DMS79 (cell line): ENCODE results near the gene CAMTA1.

ENCODE experiments used
- DNase-seq: peaks from one replicate; lab custom pipeline; 2025; lab: John Stamatoyannopoulos, UW

CAMTA1 gene

DNA sequence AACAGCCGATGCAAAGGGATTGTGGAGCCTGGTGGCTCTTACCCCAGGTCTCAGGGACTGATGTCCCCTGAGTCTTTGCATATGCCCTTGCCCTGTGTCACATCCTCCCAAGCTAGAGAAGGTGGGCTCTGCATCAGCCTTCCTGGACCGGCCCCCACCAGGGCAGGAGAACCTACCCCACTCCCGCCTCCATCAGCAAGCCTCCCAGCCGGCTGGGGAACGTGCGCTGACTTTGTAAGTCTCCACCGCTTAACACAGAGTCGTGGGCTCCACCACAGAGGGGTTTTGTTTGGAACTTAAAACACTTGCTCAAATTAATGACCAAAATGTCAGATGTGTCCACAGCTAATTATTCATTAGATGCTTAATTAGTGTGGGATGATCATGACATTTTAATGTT is 730.6 kb downstream of the CAMTA1 start:
- DNase-seq, result no peak

DNA sequence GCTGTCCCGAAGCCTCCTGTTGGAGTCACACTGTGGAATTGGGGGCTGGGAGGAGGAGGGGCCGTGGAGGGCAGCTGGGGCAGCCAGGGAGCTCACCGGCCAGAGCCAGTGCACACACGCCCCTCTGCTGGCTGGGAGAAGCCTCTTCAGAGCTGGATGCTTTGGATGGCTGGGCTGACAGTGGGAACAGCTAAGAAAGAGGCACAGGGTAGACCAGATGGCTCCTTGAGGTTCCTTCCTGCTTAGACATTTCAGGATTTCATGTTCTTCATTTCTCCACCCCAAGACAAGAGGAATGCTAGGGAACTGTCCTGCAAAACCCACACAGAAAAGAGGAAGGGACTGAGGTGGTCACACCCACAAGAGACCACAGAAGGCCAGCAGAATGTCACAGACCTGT is 731.1 kb downstream of the CAMTA1 start:
- no peak for DNase-seq

DNA sequence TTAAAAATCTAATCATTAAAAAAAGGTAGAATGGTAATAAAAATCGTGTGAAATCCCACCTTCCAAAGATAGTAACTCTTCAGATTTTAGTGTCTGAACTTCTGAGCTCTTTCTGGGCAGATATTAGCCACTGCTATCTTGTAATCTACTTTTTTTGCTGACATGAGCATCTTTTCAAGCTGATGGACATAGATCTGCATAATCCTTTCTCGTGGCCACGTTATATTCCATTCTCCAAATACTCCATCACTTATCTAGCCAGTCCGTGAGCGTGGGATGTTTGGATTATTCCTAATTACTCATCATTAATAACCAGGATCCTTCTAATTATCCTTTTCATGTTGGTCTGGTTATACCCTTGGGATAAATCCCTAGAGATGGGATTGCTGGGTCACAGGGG is 731.7 kb downstream of the CAMTA1 start:
- no peak for DNase-seq

DNA sequence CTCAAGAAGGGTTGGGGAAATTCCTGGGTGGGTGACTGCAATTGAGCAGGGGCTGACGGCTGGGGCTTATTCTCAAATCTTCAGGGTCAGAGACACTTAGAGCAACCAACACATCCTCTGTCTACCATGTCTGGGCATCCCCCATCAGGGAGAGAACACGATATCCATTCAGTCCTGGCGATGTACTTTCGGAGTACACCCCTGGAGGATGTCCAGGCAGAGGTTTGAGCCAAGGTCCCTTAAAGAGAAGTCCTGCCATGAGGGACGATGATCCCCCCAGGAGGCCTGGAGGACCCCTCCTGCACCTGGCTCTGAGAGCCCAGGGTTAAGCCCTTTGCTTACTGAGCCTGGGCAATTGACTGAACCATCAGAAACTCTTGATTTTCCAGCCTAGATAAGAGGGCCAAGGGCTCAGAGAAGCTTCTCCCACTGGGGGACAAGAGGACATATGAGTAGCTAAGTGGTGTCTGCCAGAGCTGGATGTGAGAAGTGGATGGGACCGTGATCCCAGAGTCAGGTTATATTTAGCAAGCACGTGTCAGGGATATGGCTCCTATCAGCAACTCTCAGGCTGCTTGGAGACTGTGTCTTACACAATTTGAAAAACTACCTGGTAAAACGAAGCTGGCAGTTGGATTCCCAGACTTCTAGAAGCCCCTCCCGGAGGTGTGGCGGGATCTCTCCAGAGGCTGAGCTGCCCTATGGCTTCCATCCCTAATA is 732.5 kb downstream of the CAMTA1 start:
- DNase-seq, result no peak

DNA sequence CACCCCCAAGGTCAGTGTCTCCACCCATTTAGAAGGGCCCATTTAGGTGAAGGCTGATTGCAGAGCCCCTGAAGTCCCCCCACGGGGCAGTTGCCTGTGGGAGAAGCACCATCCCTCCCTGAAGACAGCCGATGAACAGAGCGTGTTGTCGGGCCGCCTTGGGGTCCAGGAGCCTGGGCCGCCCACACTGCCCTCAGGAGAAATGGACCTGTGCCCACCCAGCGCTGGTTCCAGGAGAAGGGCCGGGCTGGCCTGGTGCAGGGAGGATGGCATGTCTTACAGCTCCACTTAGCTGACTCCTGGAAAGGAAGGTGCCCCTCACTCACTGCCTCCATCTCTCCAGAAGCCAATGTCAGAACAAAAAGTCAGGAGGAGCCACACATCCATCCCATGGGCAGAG is 733.2 kb downstream of the CAMTA1 start:
- DNase-seq, result no peak

DNA sequence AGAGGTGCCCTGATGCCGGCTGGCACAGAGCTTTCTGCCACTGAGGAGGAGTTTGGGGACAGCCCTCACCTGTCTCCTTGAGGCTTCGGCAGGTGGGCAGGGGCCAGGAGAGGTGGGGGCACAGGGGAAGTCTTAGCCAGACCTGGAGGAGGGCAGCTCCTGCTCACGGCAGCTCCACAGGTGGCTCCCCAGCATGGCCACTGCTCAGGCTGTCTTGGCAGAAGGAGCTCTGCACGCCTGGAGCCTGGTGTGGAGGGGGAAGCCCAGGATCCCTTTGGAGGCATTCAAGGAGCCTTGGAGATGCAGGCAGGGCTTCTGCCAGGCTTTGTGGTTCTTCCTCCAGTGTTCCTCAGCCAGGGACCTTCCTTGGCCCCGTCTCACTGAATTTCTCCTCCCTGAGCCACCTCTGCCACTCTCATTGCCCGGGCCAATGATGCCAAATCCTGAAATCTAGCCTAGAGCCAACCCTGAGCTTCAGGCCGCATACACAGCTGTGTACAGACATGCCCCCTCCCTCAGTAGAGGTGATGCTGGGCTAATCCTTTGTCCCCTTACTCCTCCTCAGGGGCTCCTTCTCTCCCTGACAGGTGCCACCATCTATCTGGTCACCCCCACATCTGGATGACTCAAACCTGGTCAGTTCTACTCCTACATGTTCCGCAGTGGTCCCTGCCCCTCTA is 734.1 kb downstream of the CAMTA1 start:
- DNase-seq, result no peak

DNA sequence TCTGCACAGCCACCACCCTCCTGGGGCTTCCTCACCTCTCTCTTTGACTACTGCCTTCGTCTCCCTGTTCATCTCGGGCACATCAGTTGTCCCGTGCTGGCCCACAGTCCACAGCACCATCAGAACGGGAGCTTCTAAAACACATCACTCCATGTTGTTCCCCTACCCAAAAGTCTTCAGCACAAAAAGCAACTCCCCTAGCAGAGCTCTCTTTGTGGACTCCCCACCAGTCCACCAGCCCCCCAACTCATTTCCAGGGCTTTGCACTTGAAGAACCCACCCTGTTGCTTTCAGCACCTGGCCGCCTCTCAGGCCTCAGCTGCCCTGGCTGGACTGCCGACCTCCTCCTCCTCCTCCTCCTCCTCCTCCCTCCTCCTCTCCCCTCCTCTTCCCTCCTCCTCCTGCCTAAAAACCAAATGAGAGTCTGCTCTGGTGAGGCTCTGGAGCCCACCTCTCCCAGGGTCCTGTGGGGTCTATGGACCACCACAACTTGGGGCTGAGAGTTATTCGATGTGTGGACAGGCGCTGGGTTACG is 734.7 kb downstream of the CAMTA1 start:
- DNase-seq, result no peak

DNA sequence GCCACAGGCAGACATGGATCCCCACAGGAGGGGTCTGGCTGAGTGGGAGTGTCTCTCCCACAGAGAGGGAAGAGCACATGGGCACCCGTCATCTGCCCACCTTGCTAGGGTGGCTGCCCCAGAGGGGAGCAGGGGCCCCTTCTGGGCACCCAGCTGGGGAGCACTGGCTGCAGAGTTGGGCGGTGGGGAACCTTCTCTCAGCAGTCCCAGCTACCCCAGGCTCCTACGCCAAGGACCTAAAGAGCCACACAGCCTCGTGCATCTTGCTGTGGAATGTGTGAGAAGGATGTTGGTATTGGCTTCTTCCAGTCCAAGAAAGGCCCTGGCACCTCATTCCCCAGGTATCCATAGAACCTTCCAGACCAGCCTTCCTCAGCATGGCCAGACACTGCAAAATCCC is 735.2 kb downstream of the CAMTA1 start:
- DNase-seq, result no peak

DNA sequence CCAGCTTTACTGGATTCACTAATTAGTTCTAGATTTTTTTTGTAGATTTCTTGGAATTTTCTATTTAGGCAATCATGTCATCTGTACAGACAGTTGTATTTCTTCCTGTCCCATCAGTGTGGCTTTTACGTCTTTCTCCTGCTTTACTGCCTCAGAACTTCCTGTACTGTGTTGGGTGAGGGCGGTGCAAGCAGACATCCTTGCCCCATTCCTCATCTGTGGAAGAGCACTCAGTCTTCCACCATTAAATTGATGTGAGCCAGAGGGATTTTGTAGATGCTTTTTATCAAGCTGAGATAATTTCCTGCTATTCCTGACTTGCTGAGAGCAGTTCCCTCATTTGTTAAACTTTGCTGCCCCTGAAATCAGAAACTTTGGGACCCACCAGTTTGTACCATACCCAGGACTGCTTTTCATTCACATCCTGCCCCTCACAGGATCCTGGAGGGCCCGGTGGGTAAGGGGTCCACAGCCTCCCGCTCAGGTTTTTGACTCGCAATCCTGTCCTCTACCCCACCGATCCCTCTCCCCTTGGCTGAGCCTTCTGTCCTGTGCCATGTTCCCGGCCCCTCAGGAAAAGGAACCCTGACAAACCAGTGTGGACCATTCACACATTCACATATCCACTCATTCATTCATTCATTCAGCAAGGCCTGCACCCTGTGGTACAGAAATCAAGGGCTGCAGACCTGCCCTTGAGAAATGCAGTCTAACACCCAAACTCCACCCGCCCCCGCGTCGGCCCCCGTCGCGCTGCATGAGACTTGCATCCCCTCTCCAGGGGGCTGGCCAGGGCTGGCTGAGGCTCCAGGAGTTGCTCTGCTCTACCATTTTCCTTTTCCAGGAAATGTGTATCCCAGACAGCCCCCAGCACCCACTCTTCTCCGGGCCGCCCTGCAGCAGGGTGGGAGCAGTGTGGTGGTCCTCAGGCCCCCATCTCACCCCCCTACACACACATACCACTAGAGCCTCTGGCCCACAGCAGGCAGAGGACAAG is 739.4 kb downstream of the CAMTA1 start:
- no peak for DNase-seq

DNA sequence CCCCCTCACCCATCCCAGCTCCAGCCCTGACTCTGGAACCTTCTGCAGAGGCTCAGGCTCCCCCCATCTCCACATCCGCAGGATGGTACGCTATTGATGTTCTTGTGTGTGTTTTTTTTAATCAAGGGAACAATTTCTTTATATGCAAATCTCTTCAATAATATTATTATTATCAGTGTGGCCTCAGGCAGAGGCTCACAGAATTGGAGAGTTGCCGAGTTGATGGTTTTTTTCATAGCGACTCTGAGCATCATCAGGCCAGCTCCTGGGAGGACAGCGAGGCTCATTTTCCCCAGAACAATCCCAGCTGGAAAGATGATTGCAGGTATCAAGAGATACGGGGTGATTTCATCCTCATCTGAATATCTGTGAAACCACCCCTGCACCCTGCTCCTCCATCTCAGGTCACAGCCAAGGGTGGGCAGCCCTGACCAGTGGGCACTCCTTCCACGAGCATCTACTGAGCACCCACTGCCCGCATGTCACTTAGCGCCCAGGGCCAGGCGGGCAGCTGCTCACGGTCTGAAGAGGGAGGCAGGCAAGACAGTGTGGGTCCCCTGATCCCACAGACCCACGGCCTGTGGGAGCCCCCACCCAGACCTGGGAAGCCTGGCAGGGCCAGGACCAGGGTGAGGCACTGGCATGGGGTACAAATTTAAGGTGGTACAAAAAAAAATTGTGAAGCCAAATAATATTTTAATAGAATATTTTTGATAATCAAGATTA is 740.2 kb downstream of the CAMTA1 start:
- no peak for DNase-seq

DNA sequence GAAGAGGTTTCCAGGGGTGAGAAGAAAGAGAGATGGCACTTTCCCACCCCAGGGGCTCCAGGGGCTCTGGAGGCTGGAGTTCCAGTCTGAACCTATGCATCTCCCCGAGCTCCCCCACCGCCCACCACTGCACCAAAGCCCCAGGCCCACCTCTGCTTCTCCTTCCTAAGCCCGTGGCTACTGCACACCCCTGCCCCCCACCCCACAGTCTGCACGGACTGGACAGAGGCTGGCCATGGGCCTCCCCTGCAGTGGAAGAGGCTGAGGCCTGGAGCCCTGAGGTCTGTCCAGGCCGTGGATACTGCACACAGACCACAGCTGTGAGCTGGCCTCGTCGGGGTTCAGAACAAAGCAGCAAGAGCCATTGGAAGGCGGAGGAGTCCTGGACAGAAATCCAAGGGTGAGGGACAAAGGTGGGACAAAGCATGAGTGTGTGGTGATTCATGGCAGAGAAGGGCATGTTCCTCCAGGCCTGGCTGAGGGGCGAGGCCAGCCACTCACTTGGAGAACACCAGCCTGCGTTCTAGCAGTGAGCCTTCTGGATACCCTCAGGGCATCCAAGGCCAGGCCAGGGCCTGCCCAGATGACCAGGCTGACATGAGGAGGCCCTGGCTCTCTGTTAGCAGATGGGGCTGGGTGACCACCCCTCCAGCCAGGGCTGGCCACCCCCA is 741.1 kb downstream of the CAMTA1 start:
- no peak for DNase-seq

DNA sequence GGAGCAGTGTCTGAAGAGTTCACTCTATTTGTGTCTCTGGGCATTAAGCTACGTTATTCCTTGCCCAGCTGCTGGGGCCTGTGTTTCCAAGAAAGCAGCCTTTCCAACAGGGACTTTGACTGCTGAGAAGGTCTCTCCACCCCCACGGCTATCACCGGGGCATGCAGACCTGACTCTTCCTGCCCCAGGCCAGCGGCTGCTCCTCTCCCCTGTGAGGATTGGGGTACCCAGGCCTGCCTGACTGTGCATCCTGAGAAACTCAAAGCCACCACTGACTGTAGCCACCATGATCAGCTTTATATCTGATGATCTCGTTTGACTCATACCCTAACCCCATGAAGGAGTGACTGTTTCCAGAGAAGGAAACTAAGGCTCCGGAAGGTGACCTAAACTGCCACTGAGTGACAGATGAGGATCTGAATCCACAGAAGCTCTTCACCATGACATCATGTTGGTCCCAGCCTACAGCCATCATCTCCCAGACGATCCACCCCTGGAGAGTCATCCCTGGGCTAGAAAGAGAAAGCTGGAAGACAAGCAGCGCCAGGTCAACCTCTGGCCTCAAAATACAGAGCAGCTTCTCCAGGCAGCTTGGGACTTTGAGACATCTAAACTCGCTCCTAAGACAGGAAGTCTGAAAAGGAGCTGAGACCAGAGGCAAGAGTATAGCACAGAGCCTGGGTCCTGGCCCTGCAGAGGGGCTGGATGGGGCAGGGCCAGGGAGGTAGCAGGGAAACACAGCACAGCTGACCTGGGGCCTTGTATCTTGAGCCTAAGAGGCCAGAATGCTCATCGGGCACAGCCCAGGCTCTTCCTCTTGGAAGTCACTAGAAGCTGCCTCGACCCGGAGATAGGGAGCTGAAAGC is 741.8 kb downstream of the CAMTA1 start:
- DNase-seq, result no peak

DNA sequence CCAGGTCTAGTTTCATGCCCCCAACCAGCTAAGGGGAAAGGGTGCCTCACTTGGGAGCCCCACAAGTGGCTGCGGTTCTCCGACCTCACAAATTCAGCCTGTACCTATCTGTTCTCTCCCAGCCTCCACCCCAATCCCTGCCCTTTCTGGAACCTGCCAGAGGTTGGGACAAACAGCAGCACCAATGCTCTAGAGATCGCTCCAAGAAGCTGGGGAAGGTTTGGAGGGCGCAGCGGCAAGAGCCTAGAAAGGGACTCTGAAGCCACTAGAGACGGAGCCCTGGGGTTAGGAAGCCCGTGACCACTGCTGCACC is 742.4 kb downstream of the CAMTA1 start:
- no peak for DNase-seq

DNA sequence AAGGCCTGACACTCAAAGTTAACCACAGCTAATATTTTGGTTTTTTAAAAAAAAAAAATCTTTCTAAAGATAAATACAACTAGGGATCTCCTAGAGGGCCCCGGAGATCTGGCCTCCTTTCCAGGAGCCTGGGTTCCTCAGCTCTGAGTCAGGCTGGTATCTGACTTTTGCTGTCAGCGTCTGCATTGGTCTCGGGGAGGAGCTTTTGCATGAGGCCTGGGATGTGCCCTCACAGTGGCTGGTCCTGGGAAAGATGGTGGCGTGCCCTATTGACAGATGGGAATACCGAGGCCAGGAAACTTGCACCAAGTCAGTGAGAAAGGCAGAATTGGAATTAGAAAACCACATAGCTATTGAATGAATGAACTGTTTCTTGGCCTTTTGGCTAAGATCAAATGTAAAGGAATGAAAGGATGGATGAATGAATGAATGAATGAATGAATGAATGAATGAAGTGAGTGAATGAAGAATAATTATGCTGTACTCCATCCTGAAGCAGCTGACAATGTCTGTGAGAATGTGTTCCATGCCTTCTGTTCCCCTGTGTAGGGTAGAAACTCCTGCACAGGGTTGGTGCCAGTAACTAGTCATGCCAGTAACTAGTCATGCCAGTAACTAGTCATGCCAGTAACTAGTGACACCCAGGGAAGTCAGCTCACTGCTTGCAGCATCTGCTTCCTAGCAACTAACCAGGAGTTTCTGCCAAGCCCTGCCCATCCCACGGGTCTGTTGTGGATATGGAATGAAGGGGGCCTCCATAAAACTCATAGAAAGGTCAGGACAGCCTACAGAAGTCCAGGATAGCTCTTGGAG is 743.3 kb downstream of the CAMTA1 start:
- DNase-seq, result no peak

DNA sequence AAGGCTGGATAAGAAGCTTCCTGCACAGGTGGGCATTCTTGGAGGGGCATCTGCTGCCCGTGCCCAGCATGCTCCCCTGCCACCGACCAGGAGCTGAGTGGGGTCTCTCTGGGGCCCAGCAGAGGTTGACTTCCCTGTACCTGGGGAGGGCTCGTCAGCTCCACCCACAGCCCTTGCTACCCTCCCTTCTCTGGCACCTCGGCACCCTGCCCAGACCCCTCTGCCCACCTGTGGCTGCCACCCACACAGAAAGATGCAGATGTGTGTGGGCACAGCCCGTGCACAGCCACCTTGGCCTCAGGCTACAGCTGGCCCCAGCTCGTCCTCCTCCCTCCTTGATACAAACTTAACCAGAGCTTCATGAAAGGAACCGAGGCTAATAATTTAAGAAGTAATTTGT is 744.7 kb downstream of the CAMTA1 start:
- DNase-seq, result no peak

DNA sequence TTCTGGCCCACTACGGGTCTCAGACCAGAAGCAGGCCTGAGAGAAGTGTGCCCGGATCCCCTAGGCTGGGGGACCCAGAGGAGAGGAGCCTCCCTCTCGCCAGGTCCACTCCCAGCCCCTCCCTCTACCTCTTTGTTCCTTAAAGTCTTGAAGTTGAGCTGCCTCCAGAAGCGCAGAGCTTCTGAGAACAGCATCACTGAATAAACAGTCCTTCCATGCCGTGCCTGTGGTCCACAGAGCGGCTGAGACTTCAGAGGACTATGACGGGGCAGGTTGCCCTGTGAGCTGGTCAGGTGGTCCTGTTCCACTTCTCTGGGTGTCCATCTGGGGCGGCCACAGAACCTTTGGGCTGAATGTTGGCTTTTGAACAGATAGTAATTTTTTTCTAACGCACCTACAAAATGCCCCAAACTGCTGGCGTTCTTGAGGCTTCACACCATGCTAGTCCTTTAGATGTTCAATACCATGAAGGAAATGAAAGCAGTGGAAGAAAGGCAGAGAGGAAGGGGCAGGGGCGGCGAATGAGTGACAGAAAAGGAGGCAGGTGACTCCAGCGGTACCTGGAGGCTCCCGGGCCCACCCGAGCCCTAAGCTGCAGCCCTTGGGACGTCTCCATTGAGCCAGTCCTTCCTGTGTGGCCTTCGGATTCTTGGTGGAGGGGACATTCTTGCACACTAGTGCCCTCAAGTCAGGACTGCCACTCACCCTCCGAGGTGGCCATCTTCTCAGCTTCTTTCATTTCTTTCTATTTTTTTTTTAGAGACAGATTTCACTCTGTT is 746.5 kb downstream of the CAMTA1 start:
- DNase-seq, result no peak

DNA sequence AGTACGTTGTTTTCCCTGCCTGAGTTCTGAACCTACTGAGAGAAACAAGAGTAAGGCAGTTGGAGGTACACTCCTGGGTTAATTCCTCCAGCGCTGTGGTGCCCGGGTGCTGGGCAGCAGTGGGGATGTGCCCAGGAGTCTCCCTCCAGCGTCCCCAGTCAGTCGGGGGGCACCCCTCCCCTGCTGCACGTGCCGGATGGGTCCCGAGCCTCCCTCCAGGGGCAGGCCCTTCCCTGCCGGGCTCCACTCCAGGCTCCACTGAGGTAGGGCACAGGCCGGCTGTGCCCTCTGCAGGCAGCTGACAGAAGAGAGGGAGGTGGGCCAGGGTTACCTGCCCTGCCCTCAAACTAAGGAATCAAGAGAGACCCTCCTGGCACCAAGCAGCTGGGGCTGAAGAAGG is 747.8 kb downstream of the CAMTA1 start:
- no peak for DNase-seq

DNA sequence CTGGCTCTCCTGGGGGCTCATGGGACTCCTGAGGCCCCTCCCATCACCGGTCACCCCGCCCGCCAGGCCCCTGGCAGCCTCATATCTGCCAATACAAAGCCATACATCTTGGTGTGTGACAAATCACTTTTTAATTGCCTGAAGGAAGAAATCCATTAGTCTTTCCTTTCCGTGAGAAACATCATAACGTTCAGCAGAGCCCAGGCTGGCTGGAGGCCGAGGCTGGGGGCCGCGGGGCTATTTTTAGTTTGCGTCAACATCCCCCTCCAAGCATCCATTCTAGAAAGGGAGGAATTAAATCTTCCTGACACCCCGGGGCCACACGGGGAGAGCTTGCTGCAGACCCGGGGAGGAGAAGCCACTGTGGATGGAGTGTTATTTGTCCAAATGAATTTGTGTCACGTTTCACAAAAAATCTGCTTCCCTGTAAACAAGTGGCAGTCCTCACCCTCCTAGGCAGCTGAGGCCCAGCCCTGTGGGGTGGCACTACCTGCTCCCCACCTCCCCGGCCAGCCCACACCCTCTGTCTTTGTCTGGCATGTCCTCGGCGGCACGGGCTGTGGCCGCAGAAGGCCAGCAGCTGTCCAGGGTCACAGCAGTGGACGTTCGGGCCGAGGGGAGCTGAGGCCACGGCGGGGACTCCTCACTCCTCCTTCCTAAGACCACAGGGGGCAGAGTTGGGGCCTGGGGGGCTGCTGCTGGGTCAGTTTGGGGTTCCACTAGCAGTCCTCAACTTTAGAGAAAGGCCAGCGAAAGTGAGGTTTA is 749.0 kb downstream of the CAMTA1 start:
- DNase-seq, result no peak
